PFSK-1 (cell line): Measurements from ENCODE around the gene SYTL2.

Experiments used
- TAF1 ChIP-seq: IDR thresholded peaks from 2 replicates; pipeline ENCODE4 v1.6.1; 2012; ENCODE audit warnings: low read length, control low read depth, borderline replicate concordance; ENCODE audit not compliant: insufficient read depth
- TF ChIP-seq, protein P1 (sequence below), 2 experiments: IDR thresholded peaks; 2 replicates each; pipeline versions ENCODE4 v1.6.1 to v1.8.0; 2011 to 2012; ENCODE audit warnings: low read depth in 2 of 2, low read length in 2 of 2, control low read depth in 1 of 2, inconsistent platforms in 1 of 2, mild to moderate bottlenecking in 1 of 2, moderate library complexity in 1 of 2; ENCODE audit not compliant: insufficient read depth in 1 of 2

DNA sequence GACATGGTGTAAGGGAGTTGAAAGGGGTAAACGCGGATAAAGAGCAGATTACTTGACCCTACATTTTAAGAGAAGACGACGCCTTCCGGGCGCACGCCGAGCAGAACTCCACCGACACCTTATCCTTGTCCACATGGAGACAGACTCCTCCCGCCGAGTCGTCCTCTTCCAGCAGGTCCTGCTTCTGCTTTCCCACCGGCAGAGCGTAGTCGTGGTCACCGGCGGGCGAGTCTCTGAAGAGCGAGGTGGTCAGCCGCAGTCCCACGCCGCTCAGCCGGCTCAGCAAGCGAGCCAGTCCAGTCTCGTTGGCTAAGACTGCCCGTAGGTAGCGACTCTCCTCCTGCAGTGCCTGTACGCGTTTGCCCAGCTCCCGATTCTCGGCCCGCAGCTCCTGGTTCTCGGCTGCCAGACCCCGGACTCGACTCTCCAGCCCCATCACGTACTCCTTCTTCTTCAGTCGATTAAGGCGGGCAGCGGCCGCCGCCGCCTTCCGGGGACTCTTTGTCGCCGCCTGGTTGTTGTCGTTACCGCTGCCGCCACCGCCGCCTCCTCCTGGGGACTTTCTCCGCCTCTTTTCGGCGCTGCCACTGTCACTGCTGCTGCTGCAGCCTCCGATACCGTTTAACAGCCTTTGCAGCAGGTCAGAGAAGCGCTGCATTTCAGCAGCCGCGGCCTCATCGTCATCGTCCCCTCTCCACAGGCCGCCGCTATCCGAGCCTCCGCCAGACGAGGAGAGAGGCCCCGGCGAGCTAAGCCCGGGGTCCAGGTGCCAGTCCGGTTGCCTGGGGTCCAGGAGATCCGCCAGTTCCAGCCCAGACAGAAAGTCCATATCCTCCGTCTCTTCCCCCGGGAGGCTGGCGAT is 147.0 kb downstream of the SYTL2 start:
- peak; percentile 38; the same call in 1 of the 2 replicates for TF ChIP-seq TAF1
- TF ChIP-seq, protein P1, sequence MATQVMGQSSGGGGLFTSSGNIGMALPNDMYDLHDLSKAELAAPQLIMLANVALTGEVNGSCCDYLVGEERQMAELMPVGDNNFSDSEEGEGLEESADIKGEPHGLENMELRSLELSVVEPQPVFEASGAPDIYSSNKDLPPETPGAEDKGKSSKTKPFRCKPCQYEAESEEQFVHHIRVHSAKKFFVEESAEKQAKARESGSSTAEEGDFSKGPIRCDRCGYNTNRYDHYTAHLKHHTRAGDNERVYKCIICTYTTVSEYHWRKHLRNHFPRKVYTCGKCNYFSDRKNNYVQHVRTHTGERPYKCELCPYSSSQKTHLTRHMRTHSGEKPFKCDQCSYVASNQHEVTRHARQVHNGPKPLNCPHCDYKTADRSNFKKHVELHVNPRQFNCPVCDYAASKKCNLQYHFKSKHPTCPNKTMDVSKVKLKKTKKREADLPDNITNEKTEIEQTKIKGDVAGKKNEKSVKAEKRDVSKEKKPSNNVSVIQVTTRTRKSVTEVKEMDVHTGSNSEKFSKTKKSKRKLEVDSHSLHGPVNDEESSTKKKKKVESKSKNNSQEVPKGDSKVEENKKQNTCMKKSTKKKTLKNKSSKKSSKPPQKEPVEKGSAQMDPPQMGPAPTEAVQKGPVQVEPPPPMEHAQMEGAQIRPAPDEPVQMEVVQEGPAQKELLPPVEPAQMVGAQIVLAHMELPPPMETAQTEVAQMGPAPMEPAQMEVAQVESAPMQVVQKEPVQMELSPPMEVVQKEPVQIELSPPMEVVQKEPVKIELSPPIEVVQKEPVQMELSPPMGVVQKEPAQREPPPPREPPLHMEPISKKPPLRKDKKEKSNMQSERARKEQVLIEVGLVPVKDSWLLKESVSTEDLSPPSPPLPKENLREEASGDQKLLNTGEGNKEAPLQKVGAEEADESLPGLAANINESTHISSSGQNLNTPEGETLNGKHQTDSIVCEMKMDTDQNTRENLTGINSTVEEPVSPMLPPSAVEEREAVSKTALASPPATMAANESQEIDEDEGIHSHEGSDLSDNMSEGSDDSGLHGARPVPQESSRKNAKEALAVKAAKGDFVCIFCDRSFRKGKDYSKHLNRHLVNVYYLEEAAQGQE (IDR thresholded peaks at IDR 0.05; ENCODE audit: insufficient read depth in 1 of 2, low read depth in 2 of 2, low read length in 2 of 2): no peak
